Prostate gland (tissue), 2 donors: ENCODE measurements around the gene RNF6.

Experiments used
- POLR2A ChIP-seq: fragments of 450-650 bp; IDR thresholded peaks from one replicate; pipeline ENCODE4 v1.6.1; 2016; ENCODE audit warnings: antibody characterized with exemption, mild to moderate bottlenecking
- TF ChIP-seq, protein P1 (sequence below), 4 experiments: fragments of 200-600 bp in 2 of 4; fragments of 450-650 bp in 2 of 4; sonication (generic) in 2 of 4; IDR thresholded peaks; 1 replicate in 3 of 4; 2 replicates in 1 of 4; pipeline ENCODE4 v1.5.1; 2016 to 2019; ENCODE audit warnings: antibody characterized with exemption in 4 of 4, mild to moderate bottlenecking in 2 of 4, moderate library complexity in 2 of 4

DNA sequence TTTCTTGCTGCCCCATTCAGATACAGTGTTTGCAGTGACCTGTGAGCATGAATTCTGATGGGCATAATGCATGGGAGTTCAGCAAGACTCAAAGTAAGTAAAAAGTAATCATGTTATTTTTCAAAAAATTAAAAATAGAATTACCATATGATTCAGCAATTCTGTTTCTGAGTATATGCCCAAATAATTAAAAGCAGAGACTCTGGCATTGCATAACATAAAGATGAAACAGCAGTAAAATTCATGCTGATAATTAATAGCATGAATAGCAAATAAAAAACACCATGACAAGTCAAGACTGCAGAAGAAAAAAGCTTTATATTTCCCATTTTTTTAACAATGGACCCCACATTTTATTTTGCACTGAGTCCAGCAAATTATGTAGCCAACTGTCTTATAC is 21.3 kb downstream of the RNF6 start:
- TF ChIP-seq, protein P1, sequence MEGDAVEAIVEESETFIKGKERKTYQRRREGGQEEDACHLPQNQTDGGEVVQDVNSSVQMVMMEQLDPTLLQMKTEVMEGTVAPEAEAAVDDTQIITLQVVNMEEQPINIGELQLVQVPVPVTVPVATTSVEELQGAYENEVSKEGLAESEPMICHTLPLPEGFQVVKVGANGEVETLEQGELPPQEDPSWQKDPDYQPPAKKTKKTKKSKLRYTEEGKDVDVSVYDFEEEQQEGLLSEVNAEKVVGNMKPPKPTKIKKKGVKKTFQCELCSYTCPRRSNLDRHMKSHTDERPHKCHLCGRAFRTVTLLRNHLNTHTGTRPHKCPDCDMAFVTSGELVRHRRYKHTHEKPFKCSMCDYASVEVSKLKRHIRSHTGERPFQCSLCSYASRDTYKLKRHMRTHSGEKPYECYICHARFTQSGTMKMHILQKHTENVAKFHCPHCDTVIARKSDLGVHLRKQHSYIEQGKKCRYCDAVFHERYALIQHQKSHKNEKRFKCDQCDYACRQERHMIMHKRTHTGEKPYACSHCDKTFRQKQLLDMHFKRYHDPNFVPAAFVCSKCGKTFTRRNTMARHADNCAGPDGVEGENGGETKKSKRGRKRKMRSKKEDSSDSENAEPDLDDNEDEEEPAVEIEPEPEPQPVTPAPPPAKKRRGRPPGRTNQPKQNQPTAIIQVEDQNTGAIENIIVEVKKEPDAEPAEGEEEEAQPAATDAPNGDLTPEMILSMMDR (IDR thresholded peaks at IDR 0.05): no peak
- no peak for TF ChIP-seq POLR2A
